CD4-positive, alpha-beta T cell (primary cell): ENCODE results near the gene LHFPL6. TPM values are rescaled to one million over a fixed set of nuclear protein-coding genes. Genes with fewer than 3 reads are reported as not detected.

ENCODE experiments used
- ATAC-seq: fragments of 200-7000 bp; cut with Tn5 transposase; one replicate; pipeline ENCODE4 v1.10.0; 2022; ENCODE audit warnings: mild to moderate bottlenecking; ENCODE audit not compliant: poor library complexity
- CTCF ChIA-PET: fragments of 350-600 bp; sonication (Branson Sonifier 250); formaldehyde crosslinking; loops from one replicate; lab custom pipeline; 2021; ENCODE audit warnings: antibody characterized with exemption, inconsistent platforms; lab: Charles Lee
- POLR2A ChIA-PET: fragments of 350-600 bp; sonication (Branson Sonifier 250); formaldehyde crosslinking; loops from one replicate; lab custom pipeline; 2021; ENCODE audit warnings: antibody characterized with exemption, inconsistent platforms; lab: Charles Lee
- DNase-seq, 14 experiments: peaks; one replicate each; pipeline ENCODE4 v3.0.0-alpha.2; 2013 to 2020; ENCODE audit warnings: mixed read lengths in 2 of 14
- H3K27ac ChIP-seq, 2 donors: one replicate each; pipeline versions ENCODE4 v1.5.1 to v1.7.0; 2013; ENCODE audit warnings: low read length in 2 of 2, low read depth in 1 of 2, mild to moderate bottlenecking in 1 of 2
- H3K27me3 ChIP-seq, 2 experiments: 1 replicate in 1 of 2; 2 replicates in 1 of 2; pipeline versions ENCODE4 v1.6.1 to v1.7.0; 2013; ENCODE audit warnings: low read length in 2 of 2, control low read depth in 1 of 2, mild to moderate bottlenecking in 1 of 2, moderate library complexity in 1 of 2; ENCODE audit not compliant: insufficient read depth in 2 of 2, control insufficient read depth in 1 of 2
- H3K36me3 ChIP-seq: one replicate; pipeline ENCODE4 v1.6.1; 2013; ENCODE audit warnings: low read length, control low read depth; ENCODE audit not compliant: insufficient read depth
- H3K4me1 ChIP-seq: one replicate; pipeline ENCODE4 v1.6.1; 2013; ENCODE audit warnings: low read length, control low read depth; ENCODE audit not compliant: insufficient read depth
- H3K4me3 ChIP-seq: one replicate; pipeline ENCODE4 v1.5.1; 2013; ENCODE audit warnings: mild to moderate bottlenecking, low read length, moderate library complexity
- H3K9me3 ChIP-seq, 2 experiments: 1 replicate in 1 of 2; 2 replicates in 1 of 2; pipeline versions ENCODE4 v1.6.1 to v1.7.0; 2013; ENCODE audit warnings: low read length in 2 of 2, mild to moderate bottlenecking in 2 of 2, control low read depth in 1 of 2, moderate library complexity in 1 of 2; ENCODE audit not compliant: control insufficient read depth in 1 of 2, insufficient read depth in 1 of 2
- H3K27ac Mint-ChIP-seq: one replicate; pipeline ENCODE4 v1.8.0; 2020; ENCODE audit warnings: mixed read lengths
- H3K27me3 Mint-ChIP-seq: one replicate; pipeline ENCODE4 v1.8.0; 2021; ENCODE audit warnings: mixed read lengths
- H3K36me3 Mint-ChIP-seq: one replicate; pipeline ENCODE4 v1.8.0; 2021; ENCODE audit warnings: low read depth, mixed read lengths
- H3K4me1 Mint-ChIP-seq: one replicate; pipeline ENCODE4 v1.8.0; 2021; ENCODE audit warnings: low read depth, mixed read lengths
- H3K4me3 Mint-ChIP-seq: one replicate; pipeline ENCODE4 v1.8.0; 2020; ENCODE audit warnings: mild to moderate bottlenecking, mixed read lengths
- H3K9me3 Mint-ChIP-seq: one replicate; pipeline ENCODE4 v1.8.0; 2020; ENCODE audit warnings: mixed read lengths
- intact Hi-C, 2 experiments: fragments of 100-400 bp; cut with DNase I in 1 of 2; cut with micrococcal nuclease in 1 of 2; formaldehyde crosslinking; loops; one replicate each; pipeline versions ENCODE4 v1.15.1 to v1.9.0; 2023 to 2025; cut with DNase I, micrococcal nuclease
- total RNA-seq, 174 experiments: library from RNA in 2 of 174; stranded (reverse) in 2 of 174; gene quantifications; one replicate each; pipeline ENCODE4 v1.2.3 and lab custom pipeline; 2021 to 2026
- TF ChIP-seq, protein P1 (sequence below): fragments of 200-600 bp; IDR thresholded peaks from one replicate; pipeline ENCODE4 v1.8.0; 2022; ENCODE audit warnings: antibody characterized with exemption, mild to moderate bottlenecking

The LHFPL6 gene
- total RNA-seq, 2 experiments from 2014 or later = not detected

DNA sequence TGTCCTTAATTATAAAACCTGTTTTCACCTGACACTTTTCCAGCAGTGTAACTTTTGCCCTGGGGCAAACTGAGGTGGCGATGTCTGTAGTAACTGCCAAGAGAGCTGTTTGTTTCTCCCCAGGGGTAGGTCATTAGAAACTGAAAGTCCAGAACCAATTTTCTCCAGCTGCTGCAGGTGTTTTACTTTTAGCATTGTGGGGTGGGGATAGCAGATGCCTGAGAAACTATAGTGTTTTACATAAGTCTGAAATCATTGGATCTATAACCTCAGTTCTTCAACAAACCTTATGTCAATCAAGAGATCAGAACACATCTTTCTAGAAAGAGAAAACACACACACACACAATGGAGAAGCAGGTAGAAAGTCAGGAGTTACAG lies 92.7 kb downstream of the LHFPL6 start:
- no peak overlapping the region for H3K27ac ChIP-seq
- Mint-ChIP-seq H3K27ac (no peak overlapping the region), H3K9me3 (no peaks in the 10 kb centered on the region), H3K36me3 (no peaks in the 10 kb centered on the region), H3K27me3 (peaks cover 22% of the 10 kb centered on the region), H3K4me3 (no peak overlapping the region), H3K4me1 (no peaks in the 10 kb centered on the region)
- CTCF ChIA-PET = no interaction called here
- no peaks in the 10 kb centered on the region for H3K36me3 ChIP-seq
- POLR2A ChIA-PET = no interaction called here
- H3K4me3 ChIP-seq = no peak overlapping the region
- H3K27me3 ChIP-seq = no peaks in the 10 kb centered on the region
- H3K9me3 ChIP-seq = no peaks in the 10 kb centered on the region
- no peaks in the 10 kb centered on the region for H3K4me1 ChIP-seq
- ATAC-seq = no peak
- no peak for DNase-seq
- TF ChIP-seq, protein P1, sequence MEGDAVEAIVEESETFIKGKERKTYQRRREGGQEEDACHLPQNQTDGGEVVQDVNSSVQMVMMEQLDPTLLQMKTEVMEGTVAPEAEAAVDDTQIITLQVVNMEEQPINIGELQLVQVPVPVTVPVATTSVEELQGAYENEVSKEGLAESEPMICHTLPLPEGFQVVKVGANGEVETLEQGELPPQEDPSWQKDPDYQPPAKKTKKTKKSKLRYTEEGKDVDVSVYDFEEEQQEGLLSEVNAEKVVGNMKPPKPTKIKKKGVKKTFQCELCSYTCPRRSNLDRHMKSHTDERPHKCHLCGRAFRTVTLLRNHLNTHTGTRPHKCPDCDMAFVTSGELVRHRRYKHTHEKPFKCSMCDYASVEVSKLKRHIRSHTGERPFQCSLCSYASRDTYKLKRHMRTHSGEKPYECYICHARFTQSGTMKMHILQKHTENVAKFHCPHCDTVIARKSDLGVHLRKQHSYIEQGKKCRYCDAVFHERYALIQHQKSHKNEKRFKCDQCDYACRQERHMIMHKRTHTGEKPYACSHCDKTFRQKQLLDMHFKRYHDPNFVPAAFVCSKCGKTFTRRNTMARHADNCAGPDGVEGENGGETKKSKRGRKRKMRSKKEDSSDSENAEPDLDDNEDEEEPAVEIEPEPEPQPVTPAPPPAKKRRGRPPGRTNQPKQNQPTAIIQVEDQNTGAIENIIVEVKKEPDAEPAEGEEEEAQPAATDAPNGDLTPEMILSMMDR = no peak
- intact Hi-C loops = no loop called here

DNA sequence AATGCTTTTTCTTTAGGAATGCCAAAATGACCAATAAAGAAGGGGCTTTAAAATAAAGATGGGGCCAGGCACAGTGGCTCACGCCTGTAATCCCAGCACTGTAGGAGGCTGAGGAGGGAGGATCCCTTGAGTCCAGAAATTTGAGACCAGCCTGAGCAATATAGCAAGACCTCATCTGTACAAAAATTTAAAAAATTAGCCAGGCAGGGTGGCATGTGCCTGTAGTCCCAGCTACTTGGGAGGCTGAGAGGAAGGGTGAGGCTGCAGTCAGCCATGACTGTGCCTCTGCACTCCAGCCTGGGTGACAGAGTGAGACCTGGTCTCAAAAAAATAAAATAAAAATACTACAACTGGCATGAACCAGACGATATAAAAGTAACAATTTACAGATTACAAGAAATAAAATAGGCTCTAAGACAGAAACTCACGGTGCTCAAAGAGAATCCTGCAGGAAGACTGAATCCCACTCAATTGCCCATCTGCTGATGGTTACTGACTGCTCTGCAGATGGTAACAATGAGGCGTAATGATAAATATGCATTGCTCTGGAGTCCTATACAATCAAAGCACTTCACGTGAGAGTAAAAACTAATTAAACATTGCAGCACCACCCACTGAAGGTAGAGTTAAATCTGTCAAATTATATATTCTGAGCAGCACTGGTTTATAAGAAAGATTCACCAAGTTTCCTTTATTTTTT lies 93.2 kb downstream of the LHFPL6 start:
- DNase-seq (no peak), ATAC-seq (no peak)
- Histone ChIP-seq H3K27ac (no peak overlapping the region), H3K4me3 (no peak overlapping the region), H3K9me3 (no peaks in the 10 kb centered on the region), H3K36me3 (no peaks in the 10 kb centered on the region), H3K4me1 (no peaks in the 10 kb centered on the region), H3K27me3 (no peaks in the 10 kb centered on the region)
- no peaks in the 10 kb centered on the region for H3K9me3 Mint-ChIP-seq
- CTCF ChIA-PET = no interaction called here
- POLR2A ChIA-PET = no interaction called here
- H3K27ac Mint-ChIP-seq = no peak overlapping the region
- no peaks in the 10 kb centered on the region for H3K4me1 Mint-ChIP-seq
- TF ChIP-seq, protein P1 = no peak
- no peaks in the 10 kb centered on the region for H3K36me3 Mint-ChIP-seq
- intact Hi-C loops = no loop called here
- H3K27me3 Mint-ChIP-seq = peaks cover 22% of the 10 kb centered on the region
- H3K4me3 Mint-ChIP-seq = no peak overlapping the region

DNA sequence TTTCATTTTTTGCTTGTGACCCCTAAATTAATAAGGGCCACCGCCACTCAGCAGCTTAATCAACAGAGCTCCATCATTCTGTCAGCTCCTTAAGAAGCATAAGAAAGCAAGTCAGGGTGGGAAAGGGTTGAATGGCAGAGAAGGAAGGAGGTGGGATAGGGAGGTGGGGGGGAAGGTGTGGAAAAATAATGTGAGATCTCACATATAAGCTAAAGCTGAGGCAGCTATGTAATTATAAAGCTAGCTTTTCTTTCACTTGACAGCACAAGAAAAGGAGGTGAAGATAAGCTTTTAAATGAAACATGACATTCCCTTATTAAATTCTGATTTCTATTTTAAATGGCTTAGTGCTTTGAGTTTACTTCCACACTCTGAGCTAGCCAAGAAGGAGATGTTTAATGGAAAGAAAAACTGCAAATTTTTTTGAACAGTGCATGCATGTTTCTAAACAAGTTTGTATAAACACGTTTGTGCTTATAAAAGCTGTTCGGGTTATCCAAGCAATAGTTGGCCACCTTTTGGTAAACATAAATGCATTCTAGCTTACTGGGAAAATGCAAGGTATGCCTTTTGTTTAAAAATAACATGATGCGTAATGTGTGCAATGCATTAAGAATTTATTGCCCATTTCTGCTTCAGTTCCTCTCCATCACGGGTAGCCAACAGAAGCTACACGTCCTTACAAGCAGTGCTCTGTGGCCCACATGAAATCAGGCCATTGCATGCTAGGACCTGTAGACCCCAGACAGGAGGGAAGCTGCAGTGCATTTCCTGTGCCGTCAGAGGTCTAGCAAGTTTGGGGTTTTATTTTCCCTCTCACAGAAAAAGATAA lies 96.2 kb downstream of the LHFPL6 start:
- ChIA-PET CTCF (no interaction called here), POLR2A (interaction anchor here (0.6 kb wide), 1 partner anchor 377 kb away, joined by 3 read pairs; no protein-coding TSS in a partner anchor)
- TF ChIP-seq, protein P1 = no peak
- no peak overlapping the region for H3K4me3 ChIP-seq
- Mint-ChIP-seq H3K4me1 (no peaks in the 10 kb centered on the region), H3K4me3 (no peak overlapping the region), H3K9me3 (no peaks in the 10 kb centered on the region), H3K27ac (no peak overlapping the region), H3K27me3 (peaks cover 12% of the 10 kb centered on the region), H3K36me3 (no peaks in the 10 kb centered on the region)
- no peaks in the 10 kb centered on the region for H3K36me3 ChIP-seq
- intact Hi-C loops = no loop called here
- no peaks in the 10 kb centered on the region for H3K9me3 ChIP-seq
- no peaks in the 10 kb centered on the region for H3K4me1 ChIP-seq
- H3K27ac ChIP-seq = no peak overlapping the region
- DNase-seq (no peak), ATAC-seq (no peak)
- no peaks in the 10 kb centered on the region for H3K27me3 ChIP-seq
